Omental fat pad (tissue), 4 donors: ENCODE measurements around the gene HMCN2. TPM values are rescaled to one million over a fixed set of nuclear protein-coding genes. Genes with fewer than 3 reads are reported as not detected.

Experiments used
- ATAC-seq: fragments of 150-250 bp; one replicate; pipeline ENCODE4 v1.9.1; 2016; ENCODE audit warnings: mild to moderate bottlenecking, moderate library complexity; ENCODE audit not compliant: low FRiP score
- DNase-seq: peaks from one replicate; pipeline ENCODE4 v3.0.0-alpha.2; 2019; ENCODE audit warnings: low spot score
- CTCF ChIP-seq, 3 donors: fragments of 450-650 bp; IDR thresholded peaks; one replicate each; pipeline ENCODE4 v1.5.1; 2016 to 2017; ENCODE audit warnings: antibody characterized with exemption in 3 of 3, mild to moderate bottlenecking in 3 of 3, moderate library complexity in 2 of 3
- total RNA-seq, 4 donors: library from RNA; depleted of rRNA; stranded (reverse); fragments of >200 nt; gene quantifications; one replicate each; pipeline ENCODE4 v1.1.0, GENCODE V29; 2016

The HMCN2 gene
- total RNA-seq, 4 donors from 2014 or later = 0.19 to 5.8 (median 0.75) TPM

GRCh38 chr9:130266236-130267098 is 907 bp downstream of the HMCN2 start:
- DNase-seq (no peak), ATAC-seq (no peak)
- no peak for TF ChIP-seq CTCF (IDR thresholded peaks at IDR 0.05)

DNA sequence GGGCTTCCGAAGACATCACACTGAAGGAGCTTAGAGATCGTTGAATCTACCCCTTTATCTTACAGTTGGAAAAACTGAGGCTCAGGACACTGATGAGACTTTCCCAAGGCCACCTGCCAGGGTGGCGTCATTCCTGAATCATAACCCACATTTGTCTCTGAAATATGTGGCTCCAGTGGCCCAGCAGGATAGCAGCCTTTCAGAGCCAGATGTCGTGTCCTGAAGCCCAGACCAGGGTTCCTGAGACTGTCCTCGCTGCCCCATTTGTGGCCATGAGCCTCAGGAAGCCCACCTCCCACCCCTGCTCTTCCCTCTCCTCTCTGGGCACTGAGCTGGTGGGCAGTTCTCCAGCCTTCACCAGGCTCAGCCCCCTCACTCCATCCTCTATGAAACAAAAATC is 2.4 kb downstream of the HMCN2 start:
- no peak for DNase-seq
- no peak for TF ChIP-seq CTCF (IDR thresholded peaks at IDR 0.05)
- ATAC-seq = no peak

- no peak for DNase-seq
- no peak for ATAC-seq
- no peak for TF ChIP-seq CTCF (IDR thresholded peaks at IDR 0.05)
These were observed 3.1 kb downstream of the HMCN2 start for GRCh38 chr9:130268521-130269211.

- ATAC-seq = no peak
- TF ChIP-seq CTCF (IDR thresholded peaks at IDR 0.05) = no peak
- DNase-seq = no peak
These were observed 5.9 kb downstream of the HMCN2 start for GRCh38 chr9:130271473-130271872.

DNA sequence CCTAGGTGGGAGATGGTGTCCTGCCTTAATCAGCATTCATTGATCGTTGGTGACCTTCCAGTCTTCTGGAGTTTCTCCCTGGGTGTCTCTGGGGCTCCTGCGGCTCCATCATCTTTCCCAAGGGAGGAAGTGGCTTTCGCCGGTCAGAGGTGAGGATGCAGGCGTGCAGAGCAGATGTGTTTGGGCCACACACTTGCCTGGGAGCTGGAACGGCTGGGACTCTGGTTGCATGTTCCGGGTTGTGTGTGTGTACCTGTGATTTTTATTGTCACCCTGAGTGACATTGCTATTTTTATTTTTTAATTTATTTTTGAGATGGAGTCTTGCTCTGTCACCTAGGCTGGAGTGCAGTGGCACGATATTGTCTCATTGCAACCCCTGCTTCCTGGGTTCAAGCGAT is 9.6 kb downstream of the HMCN2 start:
- no peak for TF ChIP-seq CTCF (IDR thresholded peaks at IDR 0.05)
- ATAC-seq (no peak), DNase-seq (no peak)

- no peak for DNase-seq
- ATAC-seq = no peak
- TF ChIP-seq CTCF (IDR thresholded peaks at IDR 0.05) = no peak
These were observed 10.6 kb downstream of the HMCN2 start for GRCh38 chr9:130276121-130276520.
